Cerebellar cortex (tissue), 1 donor: ENCODE measurements around the gene CREB5.

ENCODE experiments used
- DNase-seq: peaks from one replicate; pipeline ENCODE4 v3.0.0-alpha.2; 2015; ENCODE audit warnings: low spot score

CREB5 gene

GRCh38 chr7:28714459-28715120, 302.3 kb downstream of the CREB5 start:
- no peak for DNase-seq

GRCh38 chr7:28717445-28718054, 305.2 kb downstream of the CREB5 start:
- DNase-seq = no peak

DNA sequence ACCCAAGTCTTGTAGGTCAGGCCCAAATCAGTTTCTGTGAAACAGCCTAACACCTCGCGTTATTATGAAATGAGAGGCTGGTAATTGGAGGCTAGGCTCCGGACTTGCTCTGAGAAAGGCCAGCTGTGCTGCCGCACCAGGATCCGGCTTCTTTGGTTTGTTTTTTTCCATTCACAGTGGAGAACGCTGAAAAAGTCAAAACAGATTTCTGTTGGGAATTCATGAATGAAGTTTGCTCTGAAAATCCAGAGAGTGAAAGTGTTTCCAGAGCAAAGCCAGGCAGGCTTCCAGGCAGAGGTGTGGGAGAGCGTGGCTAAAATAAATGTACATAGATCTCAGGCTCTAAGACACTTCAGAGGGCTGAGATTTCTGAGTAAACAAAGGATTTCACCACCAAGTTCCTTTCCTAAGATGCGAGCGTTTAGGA, 305.8 kb downstream of the CREB5 start:
- DNase-seq = no peak

- no peak for DNase-seq
Measured at GRCh38 chr7:28718545-28718944, 306.2 kb downstream of the CREB5 start.

DNA sequence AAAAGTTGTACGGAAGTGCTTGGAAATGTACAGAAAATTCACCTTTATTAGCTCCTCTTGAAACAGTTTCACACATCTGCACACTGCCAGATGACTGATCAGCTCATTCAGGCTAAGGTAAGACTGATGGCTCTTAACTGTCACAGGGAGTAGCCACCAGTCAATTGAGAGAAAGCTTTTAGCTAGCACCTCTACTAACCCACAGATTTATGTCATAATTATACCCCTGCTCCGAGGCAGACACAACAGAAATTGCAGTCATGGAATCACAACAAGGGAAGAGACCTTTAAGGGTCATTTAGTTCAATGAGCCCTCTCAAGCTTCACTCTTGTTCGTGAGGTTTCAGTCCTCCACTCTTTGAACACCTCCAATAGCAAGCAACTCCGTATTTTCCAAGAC, 310.4 kb downstream of the CREB5 start:
- DNase-seq = no peak

GRCh38 chr7:28723336-28723735, 311.0 kb downstream of the CREB5 start:
- no peak for DNase-seq

DNA sequence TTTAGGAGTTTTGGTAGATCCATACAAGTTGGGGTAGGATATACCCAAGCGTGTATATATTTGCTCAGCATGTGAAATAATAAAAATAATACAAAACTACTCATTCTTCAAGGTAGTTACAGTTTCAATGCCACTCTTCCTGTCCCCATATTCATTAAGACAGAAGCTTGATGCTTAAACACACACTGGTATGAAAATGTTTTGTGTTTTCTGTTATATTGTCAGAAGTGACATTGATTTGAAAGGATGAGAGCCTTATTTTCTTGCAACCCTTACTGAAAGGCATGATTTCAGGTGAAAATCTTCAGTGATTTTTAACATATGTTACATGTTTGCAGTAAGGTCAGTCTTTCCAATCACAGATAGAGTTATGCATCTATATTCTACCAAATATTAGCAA, 312.2 kb downstream of the CREB5 start:
- DNase-seq = no peak

GRCh38 chr7:28725045-28725642, 312.8 kb downstream of the CREB5 start:
- DNase-seq = no peak

DNA sequence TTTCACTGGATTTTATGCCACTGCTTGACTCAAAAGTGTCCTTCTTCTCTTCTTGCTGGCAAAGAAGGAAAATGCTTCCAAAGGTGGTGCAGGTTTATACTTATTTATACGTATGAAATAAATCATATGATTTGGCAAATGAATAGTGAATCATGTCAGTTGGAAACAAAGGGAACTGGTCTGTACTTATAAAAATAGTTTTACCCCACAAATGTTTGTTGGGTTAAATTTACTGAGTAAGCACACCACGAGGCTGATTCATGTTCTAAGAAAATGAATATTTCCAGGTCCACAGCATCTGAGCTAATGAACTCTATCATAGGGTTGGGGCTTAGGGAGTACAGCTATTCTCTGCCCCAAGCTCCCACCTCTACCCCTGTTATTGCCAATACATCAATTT, 313.6 kb downstream of the CREB5 start:
- DNase-seq = no peak

- DNase-seq = no peak
Measured at GRCh38 chr7:28726555-28726954, 314.2 kb downstream of the CREB5 start.

GRCh38 chr7:28729281-28729680, 317.0 kb downstream of the CREB5 start:
- peak; percentile 27 for DNase-seq

GRCh38 chr7:28729727-28730126, 317.4 kb downstream of the CREB5 start:
- DNase-seq = no peak

- DNase-seq = no peak
Measured at GRCh38 chr7:28731092-28731658, 318.9 kb downstream of the CREB5 start.

DNA sequence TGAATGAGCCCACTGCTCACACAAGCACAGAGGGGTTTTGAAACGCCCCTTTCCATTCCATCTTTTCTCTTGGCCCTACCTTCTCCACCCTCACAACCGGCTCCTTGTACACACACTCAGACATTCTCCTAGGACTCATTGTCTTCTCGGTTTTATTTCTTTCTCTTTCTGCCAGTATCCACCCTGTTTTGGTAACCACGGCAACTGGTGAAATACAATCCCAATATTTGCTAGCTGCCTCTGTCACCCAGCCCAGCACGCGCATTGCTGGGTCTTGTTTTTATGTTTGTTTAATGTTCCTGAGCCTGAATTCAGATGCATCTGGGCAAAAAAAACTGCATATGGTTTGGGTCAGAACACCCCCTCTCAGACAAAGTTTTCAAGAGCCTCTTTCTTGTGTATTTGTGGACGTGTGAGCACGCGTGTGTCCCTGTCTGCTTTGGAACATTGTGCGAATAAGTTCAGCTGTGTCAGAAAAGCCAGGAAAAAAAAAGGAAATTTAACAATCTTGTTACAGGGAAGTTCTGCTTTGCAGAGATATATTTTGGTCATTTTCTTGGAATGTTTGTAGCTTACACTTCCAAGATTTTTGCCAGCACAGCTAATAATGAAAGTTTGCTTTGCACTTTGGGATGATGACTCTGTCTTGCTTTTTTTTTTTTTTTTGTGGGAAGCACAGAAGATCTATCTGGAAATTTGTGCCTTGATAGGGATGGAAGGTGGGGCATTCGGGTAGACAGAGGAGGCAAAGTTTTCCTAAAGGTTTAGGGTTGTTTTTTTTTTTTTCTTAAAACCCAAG, 320.0 kb downstream of the CREB5 start:
- DNase-seq = no peak

DNA sequence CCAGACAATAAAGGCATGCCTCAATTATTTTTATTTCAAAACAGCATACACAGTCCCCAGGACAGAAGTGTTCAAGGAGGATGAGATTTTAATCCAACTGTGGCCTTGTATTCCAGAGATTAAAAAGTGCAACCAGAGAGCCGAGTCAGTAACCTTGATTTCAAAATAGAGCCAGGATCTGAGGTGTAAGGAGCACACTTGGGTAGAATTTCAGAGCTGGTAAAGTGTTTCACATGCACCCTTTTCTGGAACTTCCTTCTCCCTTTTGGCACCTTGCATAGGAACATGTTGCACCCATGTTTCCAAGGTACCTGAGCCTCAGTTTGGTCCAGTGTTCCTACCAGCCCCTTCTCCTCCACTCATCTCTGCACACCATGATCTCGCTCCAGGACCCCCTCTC, 320.7 kb downstream of the CREB5 start:
- no peak for DNase-seq

DNA sequence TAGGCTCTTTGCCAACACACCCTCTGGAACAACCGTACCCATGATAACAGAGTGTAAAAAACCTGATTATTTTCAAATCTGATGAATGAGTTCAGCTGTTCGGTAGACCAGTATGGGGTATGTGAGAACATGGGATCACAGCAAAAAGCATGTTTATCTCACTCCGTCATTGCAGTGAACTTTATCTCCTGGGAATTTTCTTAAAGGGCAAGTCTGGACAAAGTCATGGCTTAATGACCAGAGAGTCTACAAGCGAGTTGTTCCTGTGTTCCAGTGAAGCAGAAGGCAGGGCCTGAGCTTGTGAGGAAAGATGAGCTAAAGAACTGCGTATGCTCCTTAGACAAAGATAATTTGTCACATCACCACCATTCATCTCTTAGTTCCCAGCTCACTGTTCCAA, 326.1 kb downstream of the CREB5 start:
- DNase-seq = no peak

DNA sequence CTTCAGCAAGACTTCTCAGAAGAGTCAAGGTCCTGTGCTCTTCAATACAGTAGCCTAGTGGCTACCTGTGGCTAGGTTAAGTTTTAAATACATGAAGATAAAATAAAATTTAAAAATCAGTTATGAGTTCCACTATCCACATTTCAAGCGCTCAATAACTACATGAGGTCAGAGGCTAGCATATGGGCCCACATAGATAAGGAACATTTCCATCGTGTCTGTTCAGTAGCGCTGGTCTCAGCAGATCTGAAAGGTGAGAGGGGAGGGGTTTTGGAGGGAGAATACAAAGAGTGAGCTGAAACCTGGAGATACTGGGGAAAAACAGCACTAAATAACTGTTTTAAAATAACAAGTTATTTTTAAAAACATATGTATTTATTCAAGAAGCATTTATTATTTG, 326.8 kb downstream of the CREB5 start:
- no peak for DNase-seq

DNA sequence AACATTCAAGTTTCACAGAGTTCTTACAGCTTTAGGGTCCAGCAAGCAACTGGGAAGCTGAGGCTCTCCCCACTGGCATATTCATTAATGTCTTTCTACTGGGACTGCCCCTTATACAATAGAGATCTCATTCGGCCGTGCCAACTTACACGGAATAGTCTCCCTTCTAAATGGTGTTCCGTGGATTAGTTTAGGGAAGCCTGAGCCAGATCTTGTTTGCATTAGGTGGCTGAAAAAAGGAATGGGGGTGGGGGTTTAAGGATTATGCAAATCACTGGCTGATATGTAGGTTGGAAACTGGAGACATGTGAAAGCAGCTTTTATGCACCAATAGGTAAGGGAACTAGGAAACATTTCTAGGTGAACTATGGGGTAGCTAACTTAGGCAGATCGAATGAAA, 327.5 kb downstream of the CREB5 start:
- DNase-seq = no peak

GRCh38 chr7:28744951-28745350, 332.6 kb downstream of the CREB5 start:
- no peak for DNase-seq

- peak; percentile 25 for DNase-seq
Measured at GRCh38 chr7:28745351-28745750, 333.0 kb downstream of the CREB5 start.

GRCh38 chr7:28747404-28747803, 335.1 kb downstream of the CREB5 start:
- no peak for DNase-seq

- DNase-seq = no peak
Measured at GRCh38 chr7:28747854-28748253, 335.5 kb downstream of the CREB5 start.

- DNase-seq = no peak
Measured at GRCh38 chr7:28748346-28748745, 336.0 kb downstream of the CREB5 start.
